ENCODE results near the gene EBLN2.

- no peak for TF ChIP-seq CTCF (IDR thresholded peaks at IDR 0.05)
- TF ChIP-seq ZFX (IDR thresholded peaks at IDR 0.05; ENCODE audit: borderline replicate concordance), result no peak
Observed at GRCh38 chr3:73101881-73102280, 40.4 kb downstream of the EBLN2 start.

Measured in 22Rv1 (cell line).